Suprapubic skin (tissue), 4 donors: ENCODE results near the gene SYT5.

ENCODE experiments used
- EP300 ChIP-seq: sonication (generic); formaldehyde crosslinking; IDR thresholded peaks from one replicate; pipeline ENCODE4 v1.6.1; 2017; ENCODE audit warnings: antibody characterized with exemption
- POLR2A ChIP-seq, 2 donors: fragments of 450-650 bp; IDR thresholded peaks; one replicate each; pipeline ENCODE4 v1.6.1; 2017; ENCODE audit warnings: antibody characterized with exemption in 2 of 2, mild to moderate bottlenecking in 2 of 2, moderate library complexity in 2 of 2
- POLR2AphosphoS5 ChIP-seq, 3 donors: sonication (generic); formaldehyde crosslinking; IDR thresholded peaks; one replicate each; pipeline ENCODE4 v1.6.1; 2017; ENCODE audit warnings: antibody characterized with exemption in 3 of 3
- TF ChIP-seq, protein P1 (sequence below), 2 donors: fragments of 200-600 bp in 1 of 2; fragments of 450-650 bp in 1 of 2; sonication (generic) in 1 of 2; IDR thresholded peaks; one replicate each; pipeline ENCODE4 v1.5.1; 2016 to 2019; ENCODE audit warnings: antibody characterized with exemption in 2 of 2, mild to moderate bottlenecking in 1 of 2, moderate library complexity in 1 of 2

DNA sequence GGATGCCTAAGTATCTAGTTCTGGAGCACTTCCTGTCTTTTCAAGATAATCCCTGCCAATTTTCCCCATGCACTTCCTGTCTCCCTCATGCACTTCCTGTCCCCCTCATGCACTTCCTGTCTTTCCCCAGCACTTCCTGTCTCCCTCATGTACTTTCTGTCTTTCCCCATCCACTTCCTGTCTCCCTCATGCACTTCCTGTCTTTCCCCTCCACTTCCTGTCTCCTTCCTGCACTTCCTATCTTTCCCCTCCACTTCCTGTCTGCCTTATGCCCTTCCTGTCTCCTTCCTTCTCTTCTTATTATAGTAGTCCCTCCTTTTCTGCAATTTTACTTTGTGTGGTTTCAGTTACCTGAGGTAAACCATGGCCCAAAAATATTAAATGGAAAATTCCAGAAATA, 28.1 kb downstream of the SYT5 start:
- TF ChIP-seq, protein P1, sequence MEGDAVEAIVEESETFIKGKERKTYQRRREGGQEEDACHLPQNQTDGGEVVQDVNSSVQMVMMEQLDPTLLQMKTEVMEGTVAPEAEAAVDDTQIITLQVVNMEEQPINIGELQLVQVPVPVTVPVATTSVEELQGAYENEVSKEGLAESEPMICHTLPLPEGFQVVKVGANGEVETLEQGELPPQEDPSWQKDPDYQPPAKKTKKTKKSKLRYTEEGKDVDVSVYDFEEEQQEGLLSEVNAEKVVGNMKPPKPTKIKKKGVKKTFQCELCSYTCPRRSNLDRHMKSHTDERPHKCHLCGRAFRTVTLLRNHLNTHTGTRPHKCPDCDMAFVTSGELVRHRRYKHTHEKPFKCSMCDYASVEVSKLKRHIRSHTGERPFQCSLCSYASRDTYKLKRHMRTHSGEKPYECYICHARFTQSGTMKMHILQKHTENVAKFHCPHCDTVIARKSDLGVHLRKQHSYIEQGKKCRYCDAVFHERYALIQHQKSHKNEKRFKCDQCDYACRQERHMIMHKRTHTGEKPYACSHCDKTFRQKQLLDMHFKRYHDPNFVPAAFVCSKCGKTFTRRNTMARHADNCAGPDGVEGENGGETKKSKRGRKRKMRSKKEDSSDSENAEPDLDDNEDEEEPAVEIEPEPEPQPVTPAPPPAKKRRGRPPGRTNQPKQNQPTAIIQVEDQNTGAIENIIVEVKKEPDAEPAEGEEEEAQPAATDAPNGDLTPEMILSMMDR (IDR thresholded peaks at IDR 0.05), result no peak
- TF ChIP-seq POLR2AphosphoS5 (IDR thresholded peaks at IDR 0.05), result no peak
- no peak for TF ChIP-seq EP300
- TF ChIP-seq POLR2A (IDR thresholded peaks at IDR 0.05), result no peak
